Skeletal muscle tissue (tissue), 4 donors: ENCODE results near the gene TEX101. TPM values are rescaled to one million over a fixed set of nuclear protein-coding genes. Genes with fewer than 3 reads are reported as not detected.
"Not testable (repeated sequence)": the region's sequence is repeated elsewhere in the genome, so short reads cannot be mapped to it uniquely, and the experiment has no call there.

ENCODE experiments used
- H3K27ac ChIP-seq: one replicate; pipeline ENCODE4 v1.7.0; 2013; ENCODE audit warnings: mild to moderate bottlenecking, low read depth, low read length, inconsistent platforms
- H3K27me3 ChIP-seq, 3 donors: one replicate each; pipeline ENCODE4 v1.7.0; 2013; ENCODE audit warnings: low read length in 3 of 3; ENCODE audit not compliant: control insufficient read depth in 3 of 3, insufficient read depth in 3 of 3
- H3K36me3 ChIP-seq, 3 donors: one replicate each; pipeline ENCODE4 v1.7.0; 2013; ENCODE audit warnings: low read length in 3 of 3; ENCODE audit not compliant: control insufficient read depth in 3 of 3, insufficient read depth in 3 of 3
- H3K4me1 ChIP-seq, 3 donors: one replicate each; pipeline ENCODE4 v1.7.0; 2013; ENCODE audit warnings: low read length in 3 of 3, mild to moderate bottlenecking in 3 of 3; ENCODE audit not compliant: control insufficient read depth in 3 of 3, insufficient read depth in 3 of 3
- H3K4me3 ChIP-seq, 3 donors: one replicate each; pipeline ENCODE4 v1.7.0; 2013; ENCODE audit warnings: low read length in 3 of 3
- H3K9ac ChIP-seq, 3 donors: one replicate each; pipeline ENCODE4 v1.7.0; 2013; ENCODE audit warnings: low read length in 3 of 3, mild to moderate bottlenecking in 3 of 3, moderate library complexity in 2 of 3, low read depth in 1 of 3
- H3K9me3 ChIP-seq, 3 donors: one replicate each; pipeline ENCODE4 v1.7.0; 2013; ENCODE audit warnings: low read length in 3 of 3; ENCODE audit not compliant: control insufficient read depth in 3 of 3
- total RNA-seq: library from RNA; depleted of rRNA; stranded (reverse); fragments of >200 nt; gene quantifications from one replicate; pipeline ENCODE4 v1.2.3, GENCODE V29; 2014
- donor health status: Osteomylitis.

TEX101 gene
- total RNA-seq, 1 donor from 2014 or later = not detected

- not testable (repeated sequence) for H3K9ac ChIP-seq, H3K27me3 ChIP-seq, H3K27ac ChIP-seq, H3K4me1 ChIP-seq, H3K9me3 ChIP-seq, H3K36me3 ChIP-seq, H3K4me3 ChIP-seq
Measured at GRCh38 chr19:43383254-43383653, 31.4 kb upstream of the TEX101 start.

- H3K36me3 ChIP-seq, H3K27ac ChIP-seq, H3K4me1 ChIP-seq, H3K9ac ChIP-seq, H3K27me3 ChIP-seq, H3K4me3 ChIP-seq, H3K9me3 ChIP-seq: not testable (repeated sequence)
Measured at GRCh38 chr19:43383759-43384158, 30.9 kb upstream of the TEX101 start.

GRCh38 chr19:43390903-43391551, 23.7 kb upstream of the TEX101 start:
- H3K4me3 ChIP-seq, H3K9me3 ChIP-seq, H3K36me3 ChIP-seq, H3K27me3 ChIP-seq, H3K4me1 ChIP-seq, H3K27ac ChIP-seq, H3K9ac ChIP-seq: not testable (repeated sequence)

GRCh38 chr19:43391552-43391935, 23.1 kb upstream of the TEX101 start:
- not testable (repeated sequence) for H3K36me3 ChIP-seq, H3K27me3 ChIP-seq, H3K4me1 ChIP-seq, H3K9ac ChIP-seq, H3K4me3 ChIP-seq, H3K27ac ChIP-seq, H3K9me3 ChIP-seq

- H3K27me3 ChIP-seq, H3K4me1 ChIP-seq, H3K4me3 ChIP-seq, H3K27ac ChIP-seq, H3K9ac ChIP-seq, H3K36me3 ChIP-seq, H3K9me3 ChIP-seq: not testable (repeated sequence)
Measured at GRCh38 chr19:43393501-43393900, 21.2 kb upstream of the TEX101 start.

- Histone ChIP-seq H3K27me3 (peaks cover 0 to 2% (median 0%) of the 10 kb centered on the region in 3 donors), H3K36me3 (no peaks in the 10 kb centered on the region), H3K4me3 (no peak overlapping the region)
Measured at GRCh38 chr19:43395561-43395960, 19.1 kb upstream of the TEX101 start.

GRCh38 chr19:43406297-43406696, 8.4 kb upstream of the TEX101 start:
- no peaks in the 10 kb centered on the region for H3K27me3 ChIP-seq
- H3K36me3 ChIP-seq = no peaks in the 10 kb centered on the region
- H3K9me3 ChIP-seq = no peaks in the 10 kb centered on the region
- H3K27ac ChIP-seq = no peak overlapping the region
- H3K4me3 ChIP-seq = no peak overlapping the region
- H3K4me1 ChIP-seq = no peaks in the 10 kb centered on the region
- H3K9ac ChIP-seq = no peak overlapping the region

More at GRCh38 chr19:43395561-43395960, 19.1 kb upstream of the TEX101 start:
- Histone ChIP-seq H3K4me1 (no peaks in the 10 kb centered on the region), H3K27ac (no peak overlapping the region), H3K9me3 (no peaks in the 10 kb centered on the region), H3K9ac (no peak overlapping the region)

- Histone ChIP-seq H3K27me3 (no peaks in the 10 kb centered on the region), H3K9ac (no peak overlapping the region), H3K9me3 (no peaks in the 10 kb centered on the region)
Measured at GRCh38 chr19:43407416-43408005, 7.2 kb upstream of the TEX101 start.

GRCh38 chr19:43408043-43408442, 6.6 kb upstream of the TEX101 start:
- Histone ChIP-seq H3K9me3 (no peaks in the 10 kb centered on the region), H3K27me3 (no peaks in the 10 kb centered on the region), H3K4me1 (no peaks in the 10 kb centered on the region), H3K9ac (no peak overlapping the region), H3K4me3 (no peak overlapping the region), H3K27ac (no peak overlapping the region), H3K36me3 (no peaks in the 10 kb centered on the region)

More at GRCh38 chr19:43407416-43408005, 7.2 kb upstream of the TEX101 start:
- H3K4me1 ChIP-seq = no peaks in the 10 kb centered on the region
- H3K36me3 ChIP-seq = no peaks in the 10 kb centered on the region
- no peak overlapping the region for H3K27ac ChIP-seq
- no peak overlapping the region for H3K4me3 ChIP-seq

- no peaks in the 10 kb centered on the region for H3K27me3 ChIP-seq
Measured at GRCh38 chr19:43409415-43409814, 5.3 kb upstream of the TEX101 start.

More at GRCh38 chr19:43409415-43409814, 5.3 kb upstream of the TEX101 start:
- Histone ChIP-seq H3K36me3 (no peaks in the 10 kb centered on the region), H3K4me3 (no peak overlapping the region), H3K9me3 (no peaks in the 10 kb centered on the region), H3K4me1 (no peaks in the 10 kb centered on the region), H3K9ac (no peak overlapping the region), H3K27ac (no peak overlapping the region)
